IPS-11a (cell line): ENCODE measurements around the gene SKIC3.

Experiments used
- H3K4me3 ChIP-seq: one replicate; pipeline ENCODE4 v1.5.1; 2013; ENCODE audit warnings: low read depth, low read length, control low read depth

SKIC3 gene

DNA sequence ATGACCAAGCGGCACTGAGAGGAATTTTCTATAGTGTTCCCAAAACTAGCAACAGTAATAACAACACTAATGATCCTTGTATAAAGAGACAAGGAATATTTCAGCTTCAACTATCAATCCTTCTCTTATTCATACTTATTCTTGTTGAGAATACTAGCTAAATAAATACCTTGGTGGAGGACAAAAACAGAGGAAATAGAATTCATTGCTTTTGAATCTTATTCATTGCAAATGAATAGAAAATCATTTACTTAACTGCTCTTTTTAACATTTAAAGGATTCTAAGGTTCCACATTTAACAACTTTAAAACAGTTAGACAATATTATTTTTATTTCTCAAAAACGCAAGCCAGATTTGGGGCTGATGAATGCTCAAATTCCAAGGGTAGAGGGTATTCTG lies 22.4 kb downstream of the SKIC3 start:
- no peak overlapping the region for H3K4me3 ChIP-seq

DNA sequence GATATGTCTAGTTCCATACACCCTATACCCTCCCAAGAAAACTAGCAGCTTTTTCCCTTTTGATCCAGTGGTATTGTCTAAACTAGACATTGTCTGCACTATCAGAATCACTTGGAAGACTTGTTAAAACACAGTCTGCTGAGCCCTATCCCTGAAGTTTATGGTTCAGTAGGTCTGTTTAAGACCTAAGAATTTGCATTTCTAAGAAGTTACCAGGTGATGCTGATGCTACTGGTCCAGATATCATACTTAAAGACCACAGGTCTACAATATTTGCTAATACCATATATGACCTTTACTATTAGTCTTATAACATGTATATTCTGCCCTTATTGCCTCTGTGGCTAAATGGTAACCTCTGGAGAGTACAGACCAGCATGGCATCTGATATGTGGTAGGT lies 23.3 kb downstream of the SKIC3 start:
- no peak overlapping the region for H3K4me3 ChIP-seq

DNA sequence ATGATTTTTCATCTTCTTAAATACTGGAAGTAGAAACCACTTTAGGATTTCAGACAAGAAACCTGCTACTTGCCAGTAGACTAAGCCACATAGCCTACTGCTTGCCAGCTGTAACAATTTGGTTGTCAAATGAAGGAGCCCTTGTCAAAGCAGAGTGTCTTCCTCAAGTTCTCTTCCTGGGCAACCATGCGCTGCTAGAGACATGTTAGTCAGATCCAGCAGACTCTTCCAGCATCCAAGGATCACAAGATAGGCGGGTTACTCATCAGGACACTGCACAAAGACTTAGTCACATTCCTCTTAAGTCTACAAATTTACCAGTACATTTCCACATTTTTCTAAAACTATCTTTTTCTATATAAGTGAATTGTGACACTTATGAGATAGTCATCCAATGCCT lies 24.4 kb downstream of the SKIC3 start:
- no peak overlapping the region for H3K4me3 ChIP-seq

DNA sequence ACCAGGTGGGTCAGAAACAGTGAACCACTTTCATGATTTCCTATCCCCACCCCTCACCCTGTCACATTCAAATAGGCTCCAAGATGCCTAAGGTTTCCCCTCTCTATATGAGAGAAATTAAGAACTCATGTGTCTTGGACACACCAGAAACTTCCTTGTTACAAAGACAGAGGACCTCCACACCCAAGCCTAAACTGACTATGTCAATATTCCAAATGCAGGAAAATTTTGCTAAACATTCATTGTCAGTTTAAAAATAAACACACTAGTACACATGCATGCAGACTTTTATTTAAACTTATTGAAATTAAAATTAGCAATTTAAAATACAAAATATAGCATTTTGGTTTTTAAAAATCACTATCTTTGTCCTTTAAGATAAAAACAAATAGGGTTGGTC lies 26.2 kb downstream of the SKIC3 start:
- no peak overlapping the region for H3K4me3 ChIP-seq

DNA sequence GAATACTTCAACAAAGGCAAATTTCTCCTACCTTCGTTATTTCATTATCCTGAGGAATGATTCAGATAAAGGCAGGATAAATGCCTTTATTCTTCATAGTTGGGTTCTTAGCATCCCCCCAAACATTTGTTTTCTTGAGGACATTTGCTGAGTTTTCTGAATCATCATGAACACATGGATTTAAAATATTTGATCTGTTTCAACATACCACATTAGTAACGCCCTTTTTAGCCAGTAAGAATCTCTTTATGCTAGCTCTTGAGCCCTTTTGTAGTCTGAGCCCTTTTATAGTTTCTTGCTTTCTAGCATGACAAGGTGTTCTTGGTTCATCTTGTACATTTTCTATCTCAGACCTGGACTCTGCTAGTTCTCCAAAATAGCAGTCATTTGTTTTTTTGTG lies 27.9 kb downstream of the SKIC3 start:
- no peak overlapping the region for H3K4me3 ChIP-seq

DNA sequence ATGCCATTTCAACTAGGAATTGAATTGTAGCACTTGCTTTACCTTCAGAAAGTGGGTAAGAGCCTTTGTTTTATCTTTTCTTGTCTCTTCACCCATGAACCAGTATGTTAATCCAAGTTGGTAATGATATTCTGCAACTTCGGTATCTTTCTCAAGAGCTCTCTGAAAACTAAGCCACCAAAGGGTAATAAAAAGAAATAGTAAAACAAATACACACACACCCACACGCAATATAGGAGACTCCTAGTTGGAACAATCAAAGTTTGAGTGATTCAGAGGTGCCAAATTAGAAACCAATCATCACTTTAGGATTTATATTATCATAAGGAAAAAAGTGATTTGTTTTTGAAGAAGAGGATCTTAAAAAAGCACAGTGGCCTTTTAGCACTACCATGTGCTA lies 30.4 kb downstream of the SKIC3 start:
- no peak overlapping the region for H3K4me3 ChIP-seq

DNA sequence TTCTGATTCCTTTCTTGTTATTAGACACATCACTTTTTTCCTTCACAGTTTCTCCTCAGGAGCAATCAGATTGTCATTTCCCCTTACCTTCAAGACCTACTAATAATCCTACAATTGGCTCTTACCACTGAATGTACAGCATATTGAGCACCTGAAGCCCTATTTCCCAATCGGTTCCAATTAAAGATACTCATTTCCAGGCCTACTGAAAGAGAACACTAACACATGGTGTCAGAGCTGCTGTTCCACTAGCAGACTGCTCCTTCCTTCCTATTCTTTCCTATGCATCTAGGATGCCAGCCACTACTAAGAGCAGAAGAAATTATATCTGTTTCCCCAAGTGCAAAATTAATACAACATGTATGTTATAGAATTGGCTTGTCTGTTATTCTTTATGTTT lies 34.6 kb downstream of the SKIC3 start:
- no peak overlapping the region for H3K4me3 ChIP-seq

DNA sequence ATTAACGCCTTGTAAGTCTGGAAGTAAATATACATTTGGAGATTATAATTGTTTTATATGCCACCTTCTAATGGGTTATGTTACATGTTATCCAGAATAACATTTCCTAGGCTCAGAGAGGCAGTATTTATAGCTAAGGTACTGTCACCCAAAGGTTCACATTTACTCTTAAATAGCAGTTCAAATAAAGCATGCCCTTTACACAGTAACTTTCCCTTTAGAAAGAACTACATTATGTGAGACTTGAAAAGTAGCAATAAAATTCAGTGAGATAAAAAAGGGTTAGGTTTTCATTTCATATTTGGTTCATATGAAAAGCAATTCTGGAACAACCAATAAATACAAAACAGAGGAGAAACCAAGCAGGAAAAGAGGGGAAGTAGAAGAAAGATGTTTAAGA lies 35.1 kb downstream of the SKIC3 start:
- H3K4me3 ChIP-seq, result no peak overlapping the region

DNA sequence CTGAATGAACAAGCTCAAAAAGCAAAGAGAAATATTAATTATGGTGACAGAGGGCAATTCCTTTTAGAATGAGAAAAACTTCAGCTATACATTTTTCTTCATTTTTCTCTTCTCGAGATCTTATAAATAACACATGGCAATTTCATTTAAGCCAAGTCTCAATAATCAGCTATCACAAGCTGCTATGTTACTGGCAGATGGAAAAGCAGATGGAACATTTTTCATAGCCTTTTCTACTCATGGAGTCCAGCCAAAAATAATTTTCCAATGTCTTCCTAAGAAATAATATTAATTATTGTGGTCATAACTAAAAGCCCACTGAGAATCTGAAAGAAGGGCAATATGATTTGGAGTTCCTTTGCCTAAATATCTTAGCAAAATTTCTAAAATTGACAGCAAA lies 35.6 kb downstream of the SKIC3 start:
- H3K4me3 ChIP-seq, result no peak overlapping the region

DNA sequence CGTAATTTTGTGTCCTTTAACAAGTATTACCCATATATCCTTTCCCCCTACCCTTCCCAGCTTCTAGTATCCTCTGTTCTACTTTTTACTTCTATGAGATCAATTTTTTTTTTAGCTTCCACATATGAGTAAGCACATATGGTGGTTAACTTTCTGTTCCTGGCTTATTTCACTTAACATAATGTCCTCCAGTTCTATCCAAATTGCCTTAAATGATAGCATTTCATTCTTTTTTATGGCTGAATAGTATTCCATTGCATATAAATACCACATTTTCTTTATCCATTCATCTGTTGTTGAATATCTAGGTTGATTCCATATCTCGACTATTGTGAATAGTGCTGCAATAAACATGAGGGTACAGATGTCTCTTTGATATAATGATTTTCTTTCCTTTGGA lies 36.4 kb downstream of the SKIC3 start:
- no peak overlapping the region for H3K4me3 ChIP-seq

DNA sequence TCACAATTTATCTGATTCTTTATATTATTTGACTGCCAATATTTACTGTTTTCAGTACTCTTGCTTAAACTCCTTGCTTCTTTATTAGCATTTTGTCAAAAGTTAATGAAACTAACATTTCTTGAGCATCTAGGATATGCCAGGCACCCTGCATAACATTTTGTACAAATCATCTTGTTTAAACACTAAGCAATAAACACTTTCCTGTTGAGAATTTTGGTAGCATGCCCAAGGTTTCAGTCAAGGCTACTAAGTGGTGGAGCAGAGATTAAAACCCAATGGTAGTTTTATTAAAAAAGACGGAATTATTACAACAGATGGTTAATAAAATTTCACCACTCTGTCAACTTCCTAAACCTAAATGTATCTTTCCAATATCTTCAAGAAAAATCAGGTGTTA lies 43.2 kb downstream of the SKIC3 start:
- H3K4me3 ChIP-seq, result no peak overlapping the region

DNA sequence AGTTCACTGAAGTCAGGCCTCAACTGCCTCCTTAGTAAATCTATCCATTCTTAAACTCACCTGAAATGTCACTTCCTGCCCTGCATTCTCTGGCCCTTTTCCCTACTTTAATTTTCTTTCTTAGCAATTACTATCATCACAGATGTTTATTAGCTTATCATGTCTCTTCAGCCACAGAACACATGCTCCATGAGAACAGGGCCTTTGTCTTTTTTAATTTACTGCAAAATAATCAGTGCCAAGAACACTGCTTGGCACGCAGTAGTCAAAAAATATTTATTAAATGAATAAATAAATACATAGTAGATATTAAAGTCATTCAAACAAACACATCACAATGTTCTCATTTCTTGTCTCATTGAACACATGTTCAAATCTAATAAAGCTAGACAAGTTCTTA lies 46.2 kb downstream of the SKIC3 start:
- no peak overlapping the region for H3K4me3 ChIP-seq
